Neuronal stem cell (in vitro differentiated cells): Measurements from ENCODE around the gene GREM1.

Source experiments
- DNase-seq: peaks from one replicate; pipeline ENCODE4 v3.0.0-alpha.2; 2013; ENCODE audit warnings: low spot score
- H2AFZ ChIP-seq: one replicate; pipeline ENCODE4 v1.6.1; 2013; ENCODE audit warnings: mild to moderate bottlenecking, low read length, inconsistent platforms
- H2AK5ac ChIP-seq: 2 replicates; pipeline ENCODE4 v1.6.1; 2013; ENCODE audit warnings: low read depth, mild to moderate bottlenecking, inconsistent platforms, low read length, moderate library complexity, mixed read lengths
- H2BK120ac ChIP-seq: 2 replicates; pipeline ENCODE4 v1.6.1; 2013; ENCODE audit warnings: low read depth, mild to moderate bottlenecking, inconsistent platforms, low read length, moderate library complexity, mixed read lengths
- H2BK12ac ChIP-seq: one replicate; pipeline ENCODE4 v1.6.1; 2013; ENCODE audit warnings: low read length, inconsistent platforms
- H2BK15ac ChIP-seq: 2 replicates; pipeline ENCODE4 v1.6.1; 2013; ENCODE audit warnings: mild to moderate bottlenecking, low read length, inconsistent platforms, mixed read lengths
- H2BK5ac ChIP-seq: one replicate; pipeline ENCODE4 v1.6.1; 2013; ENCODE audit warnings: inconsistent platforms, mild to moderate bottlenecking, low read length, moderate library complexity
- H3K14ac ChIP-seq: one replicate; pipeline ENCODE4 v1.6.1; 2013; ENCODE audit warnings: low read length, inconsistent platforms
- H3K18ac ChIP-seq: 2 replicates; pipeline ENCODE4 v1.6.1; 2013; ENCODE audit warnings: low read length, inconsistent platforms
- H3K23ac ChIP-seq: 2 replicates; pipeline ENCODE4 v1.6.1; 2013; ENCODE audit warnings: low read depth, mild to moderate bottlenecking, mixed read lengths, low read length, inconsistent platforms; ENCODE audit not compliant: poor library complexity
- H3K27ac ChIP-seq: replicated peaks from 3 replicates; pipeline ENCODE4 v1.5.1; 2013; ENCODE audit warnings: low read length, inconsistent platforms
- H3K27me3 ChIP-seq, 3 experiments: 2 replicates each; pipeline ENCODE4 v1.6.1; 2013; ENCODE audit warnings: low read length in 3 of 3, mild to moderate bottlenecking in 2 of 3, inconsistent platforms in 1 of 3, low read depth in 1 of 3, mixed read lengths in 1 of 3, moderate library complexity in 1 of 3; ENCODE audit not compliant: control insufficient read depth in 3 of 3, insufficient read depth in 3 of 3
- H3K36me3 ChIP-seq, 2 donors: replicated peaks in 1 of 2; 2 replicates each; pipeline ENCODE4 v1.6.1; 2013; ENCODE audit warnings: low read length in 2 of 2; ENCODE audit not compliant: control insufficient read depth in 2 of 2, insufficient read depth in 2 of 2
- H3K4ac ChIP-seq: 2 replicates; pipeline ENCODE4 v1.6.1; 2013; ENCODE audit warnings: inconsistent platforms, mild to moderate bottlenecking, low read length, moderate library complexity
- H3K4me1 ChIP-seq, 2 donors: 1 replicate in 1 of 2; 2 replicates in 1 of 2; pipeline ENCODE4 v1.6.1; 2013; ENCODE audit warnings: low read length in 2 of 2, low read depth in 1 of 2; ENCODE audit not compliant: control insufficient read depth in 2 of 2, insufficient read depth in 1 of 2
- H3K4me2 ChIP-seq: one replicate; pipeline ENCODE4 v1.6.1; 2013; ENCODE audit warnings: mild to moderate bottlenecking, low read length, inconsistent platforms; ENCODE audit not compliant: insufficient read depth, poor library complexity, severe bottlenecking
- H3K4me3 ChIP-seq, 2 donors: 2 replicates each; pipeline ENCODE4 v1.5.1; 2013; ENCODE audit warnings: low read length in 2 of 2, mild to moderate bottlenecking in 2 of 2, inconsistent platforms in 1 of 2, moderate library complexity in 1 of 2
- H3K79me1 ChIP-seq: one replicate; pipeline ENCODE4 v1.6.1; 2013; ENCODE audit warnings: low read depth, mild to moderate bottlenecking, inconsistent platforms, low read length, moderate library complexity
- H3K9ac ChIP-seq: one replicate; pipeline ENCODE4 v1.6.1; 2013; ENCODE audit warnings: mild to moderate bottlenecking, low read depth, low read length, inconsistent platforms; ENCODE audit not compliant: poor library complexity
- H3K9me3 ChIP-seq, 2 donors: replicated peaks in 1 of 2; 2 replicates each; pipeline versions ENCODE3 to v1.6.1; 2013; ENCODE audit warnings: low read length in 2 of 2, mild to moderate bottlenecking in 2 of 2, inconsistent platforms in 1 of 2, low read depth in 1 of 2, mixed read lengths in 1 of 2, moderate library complexity in 1 of 2; ENCODE audit not compliant: control insufficient read depth in 2 of 2, insufficient read depth in 1 of 2
- H4K8ac ChIP-seq: one replicate; pipeline ENCODE4 v1.6.1; 2013; ENCODE audit warnings: low read depth, mild to moderate bottlenecking, inconsistent platforms, low read length, moderate library complexity
- H4K91ac ChIP-seq: one replicate; pipeline ENCODE4 v1.6.1; 2013; ENCODE audit warnings: low read length, low read depth, mild to moderate bottlenecking, inconsistent platforms; ENCODE audit not compliant: poor library complexity
- WGBS, 2 donors: extraction: QIAGEN DNeasy Blood & Tissue Kit; methylation state at CpG; one replicate each; pipeline ENCODE4 v1.1.7; 2013; ENCODE audit warnings: missing lambda C conversion rate in 2 of 2, mixed read lengths in 1 of 2; ENCODE audit not compliant: insufficient read length in 2 of 2, insufficient replicate concordance in 1 of 2; ENCODE audit errors: extremely low coverage in 2 of 2; 5-methylcytosine and 5-hydroxymethylcytosine counted together

Gene GREM1

GRCh38 chr15:32677238-32677750, 40.5 kb upstream of the GREM1 start:
- Histone ChIP-seq H2BK15ac (no peak overlapping the region), H3K23ac (no peak overlapping the region), H2AFZ (peak overlapping the region; percentile 57), H3K18ac (no peak overlapping the region), H3K4me3 (no peak overlapping the region), H2BK120ac (no peak overlapping the region), H2BK5ac (no peak overlapping the region), H3K79me1 (no peaks in the 10 kb centered on the region), H3K9me3 (no peaks in the 10 kb centered on the region), H3K27me3 (no peaks in the 10 kb centered on the region), H4K91ac (no peak overlapping the region), H2AK5ac (no peak overlapping the region), H3K4me1 (peaks cover 2 to 3% of the 10 kb centered on the region in 2 donors), H3K9ac (no peak overlapping the region), H3K14ac (no peak overlapping the region), H4K8ac (no peak overlapping the region), H3K4me2 (no peak overlapping the region), H2BK12ac (no peak overlapping the region), H3K36me3 (no peaks in the 10 kb centered on the region), H3K4ac (no peak overlapping the region), H3K27ac (no peak overlapping the region)
- WGBS, 2 donors = no CpG with 5 or more reads among the region's 5 CpGs
- DNase-seq = no peak

DNA sequence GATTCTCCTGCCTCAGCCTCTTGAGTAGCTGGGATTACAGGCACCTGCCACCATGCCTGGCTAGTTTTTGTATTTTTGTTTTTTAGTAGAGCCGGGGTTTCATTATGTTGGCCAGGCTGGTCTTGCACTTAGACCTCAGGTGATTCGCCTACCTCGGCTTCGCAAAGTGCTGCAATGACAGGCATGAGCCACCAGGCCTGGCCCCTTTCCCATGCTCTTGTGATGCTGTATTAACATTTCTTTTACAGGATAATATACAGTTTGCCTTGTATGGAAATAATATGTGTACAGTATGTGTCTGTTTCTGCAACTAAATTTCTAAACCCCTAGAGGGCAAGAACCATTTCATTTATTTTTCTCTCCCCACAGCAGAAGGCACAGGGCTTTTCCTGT, 38.5 kb upstream of the GREM1 start:
- Histone ChIP-seq H2AFZ (no peak overlapping the region), H4K8ac (no peak overlapping the region), H3K18ac (no peak overlapping the region), H2BK5ac (no peak overlapping the region), H3K79me1 (no peaks in the 10 kb centered on the region), H3K4me1 (peaks cover 3 to 8% of the 10 kb centered on the region in 2 donors), H2BK15ac (no peak overlapping the region), H3K27ac (no peak overlapping the region), H2AK5ac (no peak overlapping the region), H2BK12ac (no peak overlapping the region), H3K9ac (no peak overlapping the region), H3K4me2 (no peak overlapping the region), H3K14ac (no peak overlapping the region), H3K23ac (no peak overlapping the region), H3K36me3 (peaks cover 0 to 3% of the 10 kb centered on the region in 2 donors), H2BK120ac (no peak overlapping the region), H3K4ac (no peak overlapping the region), H3K27me3 (no peaks in the 10 kb centered on the region), H4K91ac (no peak overlapping the region), H3K4me3 (no peak overlapping the region), H3K9me3 (no peaks in the 10 kb centered on the region)
- DNase-seq = no peak
- no CpG with 5 or more reads among the region's 4 CpGs for WGBS, 2 donors

DNA sequence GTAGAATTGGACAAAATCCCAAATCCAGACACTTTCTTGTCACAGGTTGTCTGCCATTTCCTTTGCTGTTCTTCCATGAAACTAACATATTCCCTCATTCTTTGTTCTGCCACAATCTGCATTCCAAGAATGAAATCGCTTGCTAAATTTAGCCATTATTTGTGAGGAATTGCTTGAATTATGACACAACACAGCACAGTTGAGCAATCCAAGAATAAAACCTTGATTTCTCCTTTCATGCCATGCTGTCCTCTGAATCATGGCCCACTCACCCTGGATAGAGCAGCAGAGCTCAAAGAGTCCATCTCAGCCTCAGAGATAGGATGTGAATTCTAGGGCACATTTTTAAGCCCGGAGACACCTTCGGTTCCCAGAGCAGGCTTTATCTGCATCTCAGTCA, 35.2 kb upstream of the GREM1 start:
- Histone ChIP-seq H3K4me1 (peaks cover under 1 to 5% of the 10 kb centered on the region in 2 donors), H2BK120ac (no peak overlapping the region), H3K23ac (no peak overlapping the region), H2BK5ac (no peak overlapping the region), H3K27me3 (no peaks in the 10 kb centered on the region), H3K9me3 (no peaks in the 10 kb centered on the region), H3K18ac (no peak overlapping the region), H3K36me3 (peaks cover 0 to 6% of the 10 kb centered on the region in 2 donors), H2AFZ (no peak overlapping the region), H4K91ac (no peak overlapping the region), H3K79me1 (no peaks in the 10 kb centered on the region), H3K4me3 (no peak overlapping the region), H2AK5ac (no peak overlapping the region), H3K14ac (no peak overlapping the region), H4K8ac (no peak overlapping the region), H3K27ac (no peak overlapping the region), H2BK12ac (no peak overlapping the region), H2BK15ac (no peak overlapping the region), H3K4ac (no peak overlapping the region), H3K4me2 (no peak overlapping the region), H3K9ac (no peak overlapping the region)
- DNase-seq = no peak
- no CpG with 5 or more reads among the region's 3 CpGs for WGBS, 2 donors

GRCh38 chr15:32682977-32683630, 34.7 kb upstream of the GREM1 start:
- no peak overlapping the region for H2AFZ ChIP-seq
- H3K27ac ChIP-seq = no peak overlapping the region
- H3K27me3 ChIP-seq = no peaks in the 10 kb centered on the region
- H3K18ac ChIP-seq = no peak overlapping the region
- no peak for DNase-seq
- no CpG with 5 or more reads among the region's 2 CpGs for WGBS, 2 donors
- no peak overlapping the region for H2BK12ac ChIP-seq
- no peak overlapping the region for H4K91ac ChIP-seq
- H2AK5ac ChIP-seq = no peak overlapping the region
- no peak overlapping the region for H3K4me3 ChIP-seq
- H4K8ac ChIP-seq = no peak overlapping the region
- H3K23ac ChIP-seq = no peak overlapping the region
- H2BK120ac ChIP-seq = no peak overlapping the region
- H2BK5ac ChIP-seq = no peak overlapping the region
- H3K4me1 ChIP-seq = peaks cover 0 to 5% of the 10 kb centered on the region in 2 donors
- H3K4ac ChIP-seq = no peak overlapping the region
- no peaks in the 10 kb centered on the region for H3K79me1 ChIP-seq
- H3K14ac ChIP-seq = no peak overlapping the region
- H3K36me3 ChIP-seq = peaks cover 0 to 6% of the 10 kb centered on the region in 2 donors
- no peak overlapping the region for H3K9ac ChIP-seq
- H2BK15ac ChIP-seq = no peak overlapping the region
- no peak overlapping the region for H3K4me2 ChIP-seq
- no peaks in the 10 kb centered on the region for H3K9me3 ChIP-seq
